ENCODE measurements around the gene TMEM163.
"Not testable (repeated sequence)": the region's sequence is repeated elsewhere in the genome, so short reads cannot be mapped to it uniquely, and the experiment has no call there.

TMEM163 gene

GRCh38 chr2:134513465-134513804 is 205.4 kb downstream of the TMEM163 start:
- DNase-seq (ENCODE audit: low read depth), result no peak
- no peak for TF ChIP-seq CTCF (IDR thresholded peaks at IDR 0.05; ENCODE audit: low read length, missing control alignments)
- H3K4me3 ChIP-seq (replicated peaks; ENCODE audit: low read depth, low read length), result no peak overlapping the region

GRCh38 chr2:134512734-134513464 is 205.9 kb downstream of the TMEM163 start:
- no peak for DNase-seq (ENCODE audit: low read depth)
- TF ChIP-seq CTCF (IDR thresholded peaks at IDR 0.05; ENCODE audit: low read length, missing control alignments), result no peak
- H3K4me3 ChIP-seq (replicated peaks; ENCODE audit: low read depth, low read length), result no peak overlapping the region

- H3K4me3 ChIP-seq (replicated peaks; ENCODE audit: low read depth, low read length), result no peak overlapping the region
- no peak for DNase-seq (ENCODE audit: low read depth)
- TF ChIP-seq CTCF (IDR thresholded peaks at IDR 0.05; ENCODE audit: low read length, missing control alignments), result no peak
These were observed 210.4 kb downstream of the TMEM163 start for GRCh38 chr2:134508391-134508790.

GRCh38 chr2:134507697-134508096 is 211.1 kb downstream of the TMEM163 start:
- DNase-seq (ENCODE audit: low read depth), result no peak
- TF ChIP-seq CTCF (IDR thresholded peaks at IDR 0.05; ENCODE audit: low read length, missing control alignments), result no peak
- H3K4me3 ChIP-seq (replicated peaks; ENCODE audit: low read depth, low read length), result no peak overlapping the region

- not testable (repeated sequence) for DNase-seq (ENCODE audit: low read depth); H3K4me3 ChIP-seq (replicated peaks; ENCODE audit: low read depth, low read length)
These were observed 211.6 kb downstream of the TMEM163 start for GRCh38 chr2:134507159-134507558.

GRCh38 chr2:134505446-134505845 is 213.4 kb downstream of the TMEM163 start:
- no peak overlapping the region for H3K4me3 ChIP-seq (replicated peaks; ENCODE audit: low read depth, low read length)
- no peak for DNase-seq (ENCODE audit: low read depth)
- no peak for TF ChIP-seq CTCF (IDR thresholded peaks at IDR 0.05; ENCODE audit: low read length, missing control alignments)

- DNase-seq (ENCODE audit: low read depth), result no peak
- H3K4me3 ChIP-seq (replicated peaks; ENCODE audit: low read depth, low read length), result no peak overlapping the region
- no peak for TF ChIP-seq CTCF (IDR thresholded peaks at IDR 0.05; ENCODE audit: low read length, missing control alignments)
These were observed 214.0 kb downstream of the TMEM163 start for GRCh38 chr2:134504586-134505336.
